RPMI8226 (cell line): ENCODE results near the gene RAC3.

Experiments used
- DNase-seq: peaks from one replicate; pipeline ENCODE4 v3.0.0-alpha.2; 2015

Gene RAC3

GRCh38 chr17:81999976-82000802, 31.3 kb upstream of the RAC3 start:
- DNase-seq: no peak

GRCh38 chr17:82000803-82001570, 30.5 kb upstream of the RAC3 start:
- DNase-seq: no peak

- DNase-seq: no peak
Observed at GRCh38 chr17:82001571-82002056, 29.9 kb upstream of the RAC3 start.

- no peak for DNase-seq
Observed at GRCh38 chr17:82003411-82004381, 27.8 kb upstream of the RAC3 start.

GRCh38 chr17:82004517-82005455, 26.7 kb upstream of the RAC3 start:
- DNase-seq: no peak

GRCh38 chr17:82005701-82006348, 25.7 kb upstream of the RAC3 start:
- DNase-seq: no peak

- DNase-seq: no peak
Observed at GRCh38 chr17:82006468-82007227, 24.8 kb upstream of the RAC3 start.

GRCh38 chr17:82007228-82007494, 24.3 kb upstream of the RAC3 start:
- no peak for DNase-seq

GRCh38 chr17:82007495-82008257, 23.8 kb upstream of the RAC3 start:
- DNase-seq: no peak

GRCh38 chr17:82008258-82008940, 23.1 kb upstream of the RAC3 start:
- DNase-seq: no peak

GRCh38 chr17:82008941-82009405, 22.5 kb upstream of the RAC3 start:
- no peak for DNase-seq

GRCh38 chr17:82009413-82009812, 22.1 kb upstream of the RAC3 start:
- no peak for DNase-seq

GRCh38 chr17:82010575-82011525, 20.6 kb upstream of the RAC3 start:
- DNase-seq: no peak

- no peak for DNase-seq
Observed at GRCh38 chr17:82011617-82012187, 19.8 kb upstream of the RAC3 start.

GRCh38 chr17:82012261-82012639, 19.2 kb upstream of the RAC3 start:
- no peak for DNase-seq

GRCh38 chr17:82012640-82013295, 18.7 kb upstream of the RAC3 start:
- no peak for DNase-seq

- no peak for DNase-seq
Observed at GRCh38 chr17:82013341-82013740, 18.1 kb upstream of the RAC3 start.
